Glutamatergic neuron (in vitro differentiated cells): ENCODE results near the gene TXNIP. TPM values are rescaled to one million over a fixed set of nuclear protein-coding genes. Genes with fewer than 3 reads are reported as not detected.

Experiments used
- DNase-seq: peaks from one replicate; pipeline ENCODE4 v3.0.0; 2022
- H3K27ac Mint-ChIP-seq: one replicate; pipeline ENCODE4 v1.8.0; 2020; ENCODE audit warnings: mild to moderate bottlenecking, mixed read lengths, inconsistent platforms; ENCODE audit not compliant: unreplicated experiment
- H3K27me3 Mint-ChIP-seq: one replicate; pipeline ENCODE4 v1.8.0; 2020; ENCODE audit warnings: mild to moderate bottlenecking, moderate library complexity, mixed read lengths, inconsistent platforms; ENCODE audit not compliant: unreplicated experiment
- H3K36me3 Mint-ChIP-seq: one replicate; pipeline ENCODE4 v1.8.0; 2020; ENCODE audit warnings: mild to moderate bottlenecking, mixed read lengths, inconsistent platforms; ENCODE audit not compliant: unreplicated experiment
- H3K4me1 Mint-ChIP-seq: one replicate; pipeline ENCODE4 v1.8.0; 2020; ENCODE audit warnings: mild to moderate bottlenecking, low read depth, mixed read lengths, inconsistent platforms; ENCODE audit not compliant: unreplicated experiment
- H3K4me3 Mint-ChIP-seq: one replicate; pipeline ENCODE4 v1.8.0; 2020; ENCODE audit warnings: mild to moderate bottlenecking, mixed read lengths, inconsistent platforms; ENCODE audit not compliant: unreplicated experiment
- H3K9me3 Mint-ChIP-seq: one replicate; pipeline ENCODE4 v1.8.0; 2020; ENCODE audit warnings: mild to moderate bottlenecking, moderate library complexity, mixed read lengths, inconsistent platforms; ENCODE audit not compliant: unreplicated experiment
- total RNA-seq: library from RNA; stranded (reverse); fragmentation: NEBNext Ultra II Directional; extraction: Animal tissue kit (Norgen Biotek cat#: 25700); gene quantifications from one replicate; pipeline ENCODE4 v1.2.1, GENCODE V29; 2021; ENCODE audit not compliant: unreplicated experiment
- TF ChIP-seq, protein P1 (sequence below): fragments of 200-600 bp; sonication (generic); IDR thresholded peaks from one replicate; pipeline ENCODE4 v1.5.0; 2021; ENCODE audit not compliant: partially characterized antibody, unreplicated experiment

The TXNIP gene
- total RNA-seq, 1 donor from 2014 or later = 126 TPM

DNA sequence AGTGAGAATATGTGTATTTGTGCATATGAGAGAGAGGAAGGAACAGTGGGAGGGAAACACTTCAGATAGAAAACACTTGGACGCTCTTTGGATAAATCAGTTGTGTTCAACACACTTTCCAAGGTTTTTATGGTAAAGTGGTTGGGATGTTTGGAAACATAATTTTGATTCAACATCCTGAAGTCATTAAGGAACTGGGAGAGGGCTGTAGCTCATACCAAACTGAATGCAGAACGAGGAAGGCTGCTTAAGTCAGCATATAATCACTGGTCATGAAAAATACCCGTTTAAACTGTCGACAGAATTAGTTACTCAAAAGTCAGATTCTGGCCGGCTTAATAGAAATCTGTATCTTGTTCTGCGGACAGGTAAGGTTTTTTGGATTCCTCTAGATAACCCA is 53.5 kb downstream of the TXNIP start:
- no peaks in the 10 kb centered on the region for H3K9me3 Mint-ChIP-seq
- H3K4me1 Mint-ChIP-seq = no peaks in the 10 kb centered on the region
- no peak for DNase-seq
- TF ChIP-seq, protein P1, sequence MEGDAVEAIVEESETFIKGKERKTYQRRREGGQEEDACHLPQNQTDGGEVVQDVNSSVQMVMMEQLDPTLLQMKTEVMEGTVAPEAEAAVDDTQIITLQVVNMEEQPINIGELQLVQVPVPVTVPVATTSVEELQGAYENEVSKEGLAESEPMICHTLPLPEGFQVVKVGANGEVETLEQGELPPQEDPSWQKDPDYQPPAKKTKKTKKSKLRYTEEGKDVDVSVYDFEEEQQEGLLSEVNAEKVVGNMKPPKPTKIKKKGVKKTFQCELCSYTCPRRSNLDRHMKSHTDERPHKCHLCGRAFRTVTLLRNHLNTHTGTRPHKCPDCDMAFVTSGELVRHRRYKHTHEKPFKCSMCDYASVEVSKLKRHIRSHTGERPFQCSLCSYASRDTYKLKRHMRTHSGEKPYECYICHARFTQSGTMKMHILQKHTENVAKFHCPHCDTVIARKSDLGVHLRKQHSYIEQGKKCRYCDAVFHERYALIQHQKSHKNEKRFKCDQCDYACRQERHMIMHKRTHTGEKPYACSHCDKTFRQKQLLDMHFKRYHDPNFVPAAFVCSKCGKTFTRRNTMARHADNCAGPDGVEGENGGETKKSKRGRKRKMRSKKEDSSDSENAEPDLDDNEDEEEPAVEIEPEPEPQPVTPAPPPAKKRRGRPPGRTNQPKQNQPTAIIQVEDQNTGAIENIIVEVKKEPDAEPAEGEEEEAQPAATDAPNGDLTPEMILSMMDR = no peak
- H3K4me3 Mint-ChIP-seq = no peak overlapping the region
- no peak overlapping the region for H3K27ac Mint-ChIP-seq
- no peaks in the 10 kb centered on the region for H3K27me3 Mint-ChIP-seq
- H3K36me3 Mint-ChIP-seq = no peaks in the 10 kb centered on the region

Other genes starting within 250 kb of the TXNIP start
- 20.5 TPM for gene RNF115, start 172.5 kb downstream of the TXNIP start, total RNA-seq
- gene POLR3C, start 172.4 kb downstream of the TXNIP start, total RNA-seq = 43.4 TPM
- 2.4 TPM for gene NUDT17, start 150.9 kb downstream of the TXNIP start, total RNA-seq
- 20.3 TPM for gene PIAS3, start 137.5 kb downstream of the TXNIP start, total RNA-seq
- 2.1 TPM for gene ANKRD35, start 110.7 kb downstream of the TXNIP start, total RNA-seq
- 1.1 TPM for gene ITGA10, start 86.5 kb downstream of the TXNIP start, total RNA-seq
- gene PEX11B, start 77.9 kb downstream of the TXNIP start, total RNA-seq = 24.7 TPM
- gene RBM8A, start 69.1 kb downstream of the TXNIP start, total RNA-seq = 206 TPM
- gene LIX1L, start 38.6 kb downstream of the TXNIP start, total RNA-seq = 20.3 TPM
- 0.59 TPM for gene ANKRD34A, start 32.0 kb downstream of the TXNIP start, total RNA-seq
- 13.2 TPM for gene POLR3GL, start 31.9 kb downstream of the TXNIP start, total RNA-seq
- not detected for gene HJV, start 25.2 kb upstream of the TXNIP start, total RNA-seq
- 0.25 TPM for gene NBPF10, start 148.2 kb upstream of the TXNIP start, total RNA-seq
- 1.8 TPM for gene NOTCH2NLA, start 232.4 kb upstream of the TXNIP start, total RNA-seq